SK-N-SH (cell line): ENCODE measurements around the gene BPIFA3. TPM values are rescaled to one million over a fixed set of nuclear protein-coding genes. Genes with fewer than 3 reads are reported as not detected.

Experiments used
- CTCF ChIA-PET: fragments of 300-600, 350-600 bp; formaldehyde crosslinking; extraction: SDS; loops from one replicate; lab custom pipeline; 2021; lab: Yijun Ruan, JAX
- POLR2A ChIA-PET: fragments of 350-600 bp; sonication (Branson Sonifier 250); formaldehyde crosslinking; extraction: SDS; loops from one replicate; lab custom pipeline; 2020; ENCODE audit warnings: antibody characterized with exemption, inconsistent platforms; lab: Yijun Ruan, JAX
- DNase-seq: peaks from one replicate; pipeline ENCODE4 v3.0.0; 2012
- H2AFZ ChIP-seq: fragments of 200-600 bp; sonication (generic); 2 replicates; pipeline ENCODE4 v1.8.1; 2016; ENCODE audit warnings: antibody characterized with exemption, mild to moderate bottlenecking, low read depth
- H3F3A ChIP-seq: fragments of 200-600 bp; sonication (generic); replicated peaks from 2 replicates; pipeline ENCODE3; 2016; ENCODE audit warnings: antibody characterized with exemption, mild to moderate bottlenecking; ENCODE audit not compliant: insufficient read depth
- H3K27ac ChIP-seq, 2 experiments: fragments of 200-500 bp in 1 of 2; fragments of 200-600 bp in 1 of 2; sonication (Bioruptor generic) in 1 of 2; sonication (generic), shearing (Covaris generic) in 1 of 2; 2 replicates each; pipeline versions ENCODE4 v1.5.1 to v1.6.1; 2014 to 2016; ENCODE audit warnings: low read depth in 2 of 2, inconsistent platforms in 1 of 2, low read length in 1 of 2, mild to moderate bottlenecking in 1 of 2, mixed read lengths in 1 of 2
- H3K27me3 ChIP-seq: fragments of 200-600 bp; sonication (generic), shearing (Covaris generic); 2 replicates; pipeline ENCODE4 v1.6.1; 2016; ENCODE audit warnings: mixed run types; ENCODE audit not compliant: insufficient read depth
- H3K36me3 ChIP-seq, 2 experiments: fragments of 200-500 bp in 1 of 2; fragments of 200-600 bp in 1 of 2; sonication (Bioruptor generic) in 1 of 2; sonication (generic) in 1 of 2; replicated peaks in 1 of 2; 2 replicates each; pipeline versions ENCODE3 to v1.5.1; 2014 to 2016; ENCODE audit warnings: low read length in 1 of 2, mild to moderate bottlenecking in 1 of 2; ENCODE audit not compliant: insufficient read depth in 2 of 2, control insufficient read depth in 1 of 2
- H3K4me1 ChIP-seq, 2 experiments: fragments of 200-500 bp in 1 of 2; fragments of 200-600 bp in 1 of 2; sonication (Bioruptor generic) in 1 of 2; sonication (generic), shearing (Covaris generic) in 1 of 2; 2 replicates each; pipeline versions ENCODE4 v1.5.1 to v1.6.1; 2014 to 2016; ENCODE audit warnings: low read depth in 1 of 2, low read length in 1 of 2, mixed run types in 1 of 2; ENCODE audit not compliant: insufficient read depth in 2 of 2, control insufficient read depth in 1 of 2
- H3K4me2 ChIP-seq: fragments of 200-600 bp; sonication (generic), shearing (Covaris generic); 2 replicates; pipeline ENCODE4 v1.6.1; 2017; ENCODE audit warnings: mixed run types
- H3K4me3 ChIP-seq, 2 experiments: fragments of 200-500 bp in 1 of 2; fragments of 200-600 bp in 1 of 2; sonication (Bioruptor generic) in 1 of 2; sonication (generic), shearing (Covaris generic) in 1 of 2; 2 replicates each; pipeline versions ENCODE4 v1.5.1 to v1.8.1; 2014 to 2016; ENCODE audit warnings: low read depth in 2 of 2, inconsistent platforms in 1 of 2, low read length in 1 of 2, mild to moderate bottlenecking in 1 of 2, mixed read lengths in 1 of 2, moderate library complexity in 1 of 2
- H3K79me2 ChIP-seq: fragments of 200-600 bp; sonication (generic); 2 replicates; pipeline ENCODE4 v1.8.1; 2017; ENCODE audit warnings: mild to moderate bottlenecking; ENCODE audit not compliant: insufficient read depth
- H3K9ac ChIP-seq: fragments of 200-600 bp; sonication (generic); 2 replicates; pipeline ENCODE4 v1.6.1; 2017; ENCODE audit warnings: mixed run types
- H3K9me2 ChIP-seq: fragments of 200-600 bp; sonication (generic); 2 replicates; pipeline ENCODE4 v1.6.1; 2017; ENCODE audit warnings: mixed run types
- H3K9me3 ChIP-seq: fragments of 200-600 bp; sonication (generic); 2 replicates; pipeline ENCODE4 v1.6.1; 2017; ENCODE audit warnings: mixed run types, mild to moderate bottlenecking, moderate library complexity
- H4K20me1 ChIP-seq: fragments of 200-600 bp; sonication (generic); 2 replicates; pipeline ENCODE4 v1.6.1; 2017; ENCODE audit warnings: mild to moderate bottlenecking, mixed run types; ENCODE audit not compliant: insufficient read depth
- FOXJ3 ChIP-seq: sonication (generic); formaldehyde crosslinking; IDR thresholded peaks from 2 replicates; pipeline ENCODE4 v1.5.1; 2020; ENCODE audit warnings: mild to moderate bottlenecking, missing genetic modification reagents
- FOXM1 ChIP-seq: IDR thresholded peaks from 2 replicates; pipeline ENCODE4 v1.4.0; 2012; ENCODE audit warnings: low read depth, mild to moderate bottlenecking
- GATA2 ChIP-seq: sonication (generic); formaldehyde crosslinking; IDR thresholded peaks from 2 replicates; pipeline ENCODE4 v1.5.0; 2020; ENCODE audit warnings: mild to moderate bottlenecking, missing genetic modification reagents
- MEF2A ChIP-seq: IDR thresholded peaks from 2 replicates; pipeline ENCODE4 v1.4.0; 2012; ENCODE audit warnings: low read depth, borderline replicate concordance
- TCF12 ChIP-seq: IDR thresholded peaks from 2 replicates; pipeline ENCODE4 v1.4.0; 2012
- YY1 ChIP-seq: IDR thresholded peaks from 2 replicates; pipeline ENCODE4 v1.4.0; 2012; ENCODE audit warnings: low read depth, mild to moderate bottlenecking
- ZBTB33 ChIP-seq: IDR thresholded peaks from 2 replicates; pipeline ENCODE4 v1.4.0; 2012; ENCODE audit warnings: low read depth, borderline replicate concordance
- WGBS: methylation state at CpG from one replicate; pipeline ENCODE4 v1.1.6; 2017; ENCODE audit warnings: low lambda C conversion rate; 5-methylcytosine and 5-hydroxymethylcytosine counted together
- polyA plus RNA-seq, 3 experiments: library from polyadenylated mRNA; depleted of rRNA; stranded (reverse); fragments of >200 nt; gene quantifications; 2 replicates each; pipeline ENCODE4 v1.2.3, GENCODE V29; 2012
- TF ChIP-seq, protein P1 (sequence below): fragments of 150-350 bp; IDR thresholded peaks from 2 replicates; pipeline ENCODE4 v1.6.1; 2017; ENCODE audit warnings: antibody characterized with exemption, low read length, low read depth, borderline replicate concordance

BPIFA3 gene
- polyA plus RNA-seq, 1 of the 3 experiments (the other 2 are of a cell fraction), result not detected

- Histone ChIP-seq H3K4me1 (no peaks in the 10 kb centered on the region), H4K20me1 (no peaks in the 10 kb centered on the region), H3K4me3 (no peak overlapping the region), H3K4me2 (no peak overlapping the region), H3K36me3 (no peaks in the 10 kb centered on the region), H3K9me3 (no peaks in the 10 kb centered on the region), H2AFZ (no peak overlapping the region), H3K79me2 (no peaks in the 10 kb centered on the region), H3K27me3 (peaks cover 20% of the 10 kb centered on the region; the same call in 1 of the 2 replicates), H3K27ac (no peak overlapping the region), H3K9me2 (no peaks in the 10 kb centered on the region), H3F3A (no peaks in the 10 kb centered on the region), H3K9ac (no peak overlapping the region)
- DNase-seq, result no peak
- ChIA-PET CTCF (interaction anchor here (1.4 to 2.2 kb wide), 2 partner anchors 23 to 41 kb away, joined by 3 to 8 read pairs; no protein-coding TSS in a partner anchor), POLR2A (no interaction called here)
- no peak for TF ChIP-seq YY1
- no peak for TF ChIP-seq GATA2 (CRISPR knock-in tag)
- TF ChIP-seq, protein P1, sequence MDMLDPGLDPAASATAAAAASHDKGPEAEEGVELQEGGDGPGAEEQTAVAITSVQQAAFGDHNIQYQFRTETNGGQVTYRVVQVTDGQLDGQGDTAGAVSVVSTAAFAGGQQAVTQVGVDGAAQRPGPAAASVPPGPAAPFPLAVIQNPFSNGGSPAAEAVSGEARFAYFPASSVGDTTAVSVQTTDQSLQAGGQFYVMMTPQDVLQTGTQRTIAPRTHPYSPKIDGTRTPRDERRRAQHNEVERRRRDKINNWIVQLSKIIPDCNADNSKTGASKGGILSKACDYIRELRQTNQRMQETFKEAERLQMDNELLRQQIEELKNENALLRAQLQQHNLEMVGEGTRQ, result no peak
- no peak for TF ChIP-seq FOXJ3
- no peak for TF ChIP-seq ZBTB33
- WGBS, result 5% methylated on average over 4 of the region's 4 CpGs
Observed at GRCh38 chr20:33239979-33240736, 23.0 kb downstream of the BPIFA3 start.

DNA sequence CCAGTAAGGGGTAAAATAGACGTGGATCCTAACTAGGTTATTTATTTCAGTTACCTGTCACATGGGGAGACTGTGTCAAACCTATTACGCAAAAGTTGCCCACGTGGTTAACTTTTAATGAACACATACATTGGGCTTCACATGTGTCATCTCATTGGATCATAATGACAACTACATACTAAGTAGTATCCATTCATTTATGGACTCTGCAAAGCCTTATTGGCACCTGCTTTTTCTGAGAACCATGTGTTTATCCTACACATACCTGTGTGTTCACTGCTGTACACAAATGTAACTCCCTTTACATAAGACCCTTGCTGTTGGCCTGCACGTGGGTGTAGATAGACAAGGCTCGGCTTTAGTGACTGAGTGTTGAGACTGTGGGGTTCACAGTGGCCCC is 23.8 kb downstream of the BPIFA3 start:
- TF ChIP-seq TCF12, result no peak
- TF ChIP-seq MEF2A, result no peak
- TF ChIP-seq FOXM1, result no peak
- WGBS, result 4% methylated on average over 5 of the region's 5 CpGs

More for the DNA sequence above, 23.8 kb downstream of the BPIFA3 start:
- Histone ChIP-seq H3K9ac (no peak overlapping the region), H3K4me2 (no peak overlapping the region), H4K20me1 (no peaks in the 10 kb centered on the region), H2AFZ (no peak overlapping the region), H3K4me1 (no peaks in the 10 kb centered on the region), H3K36me3 (no peaks in the 10 kb centered on the region), H3K9me2 (no peaks in the 10 kb centered on the region), H3K27me3 (peaks cover 12% of the 10 kb centered on the region; the same call in 1 of the 2 replicates), H3K9me3 (no peaks in the 10 kb centered on the region), H3F3A (no peaks in the 10 kb centered on the region), H3K79me2 (no peaks in the 10 kb centered on the region), H3K27ac (no peak overlapping the region), H3K4me3 (no peak overlapping the region)
- DNase-seq, result no peak
- POLR2A ChIA-PET, result no interaction called here
- CTCF ChIA-PET, result interaction anchor here (1.4 to 2.2 kb wide), 2 partner anchors 22 to 42 kb away, joined by 3 to 8 read pairs; no protein-coding TSS in a partner anchor
